ENCODE measurements around the gene OR11G2.

GRCh38 chr14:20195911-20196310, 5.2 kb downstream of the OR11G2 start:
- TF ChIP-seq GATA2 (IDR thresholded peaks at IDR 0.05; ENCODE audit: low read depth, low read length) (no peak), GATA3 (IDR thresholded peaks at IDR 0.05; ENCODE audit: low read depth, low read length) (no peak)
